CD14-positive monocyte (primary cell): ENCODE data around the gene EZH1. TPM values are rescaled to one million over a fixed set of nuclear protein-coding genes. Genes with fewer than 3 reads are reported as not detected.

ENCODE experiments used
- DNase-seq, 3 donors: peaks; one replicate each; pipeline ENCODE4 v3.0.0-alpha.2; 2011 to 2022
- H2AFZ ChIP-seq: 2 replicates; pipeline ENCODE4 v1.6.0; 2012; ENCODE audit warnings: mild to moderate bottlenecking, low read depth, low read length, inconsistent platforms; ENCODE audit not compliant: insufficient read depth, poor library complexity, severe bottlenecking
- H3K27ac ChIP-seq, 2 donors: 1 replicate in 1 of 2; 2 replicates in 1 of 2; pipeline ENCODE4 v1.5.1; 2012 to 2013; ENCODE audit warnings: low read length in 2 of 2, control low read depth in 1 of 2, inconsistent platforms in 1 of 2, low read depth in 1 of 2, mild to moderate bottlenecking in 1 of 2
- H3K27me3 ChIP-seq, 2 donors: one replicate each; pipeline versions ENCODE4 v1.6.0 to v1.6.1; 2011 to 2013; ENCODE audit warnings: low read length in 2 of 2; ENCODE audit not compliant: control insufficient read depth in 2 of 2, insufficient read depth in 2 of 2
- H3K36me3 ChIP-seq, 2 donors: replicated peaks in 1 of 2; 1 replicate in 1 of 2; 2 replicates in 1 of 2; pipeline versions ENCODE4 v1.5.1 to v1.6.1; 2012 to 2013; ENCODE audit warnings: low read length in 2 of 2, control low read depth in 1 of 2, inconsistent platforms in 1 of 2, mild to moderate bottlenecking in 1 of 2; ENCODE audit not compliant: insufficient read depth in 2 of 2, control insufficient read depth in 1 of 2
- H3K4me1 ChIP-seq, 2 donors: 1 replicate in 1 of 2; 2 replicates in 1 of 2; pipeline versions ENCODE4 v1.5.1 to v1.6.1; 2012 to 2013; ENCODE audit warnings: low read length in 2 of 2, control low read depth in 1 of 2, inconsistent platforms in 1 of 2, mild to moderate bottlenecking in 1 of 2, moderate library complexity in 1 of 2; ENCODE audit not compliant: insufficient read depth in 2 of 2, control insufficient read depth in 1 of 2
- H3K4me2 ChIP-seq: replicated peaks from 2 replicates; pipeline ENCODE3; 2012; ENCODE audit warnings: low read length, moderate library complexity, mild to moderate bottlenecking; ENCODE audit not compliant: poor library complexity, severe bottlenecking; ENCODE audit errors: extremely low read depth
- H3K4me3 ChIP-seq, 3 experiments: fragments of 200-600 bp in 1 of 3; sonication (generic) in 1 of 3; replicated peaks in 1 of 3; 1 replicate in 2 of 3; 2 replicates in 1 of 3; pipeline ENCODE4 v1.5.1; 2011 to 2013; ENCODE audit warnings: low read length in 3 of 3, mild to moderate bottlenecking in 3 of 3, control low read depth in 2 of 3, low read depth in 2 of 3, inconsistent platforms in 1 of 3, moderate library complexity in 1 of 3
- H3K79me2 ChIP-seq: 2 replicates; pipeline ENCODE4 v1.6.0; 2012; ENCODE audit warnings: mild to moderate bottlenecking, control low read depth, inconsistent platforms, low read length, moderate library complexity; ENCODE audit not compliant: insufficient read depth
- H3K9ac ChIP-seq: 2 replicates; pipeline ENCODE4 v1.6.0; 2017; ENCODE audit warnings: low read length, mild to moderate bottlenecking; ENCODE audit not compliant: insufficient read depth, poor library complexity, severe bottlenecking
- H3K9me3 ChIP-seq, 2 donors: replicated peaks in 1 of 2; 1 replicate in 1 of 2; 2 replicates in 1 of 2; pipeline versions ENCODE4 v1.5.1 to v1.6.1; 2012 to 2013; ENCODE audit warnings: low read length in 2 of 2, control low read depth in 1 of 2; ENCODE audit not compliant: control insufficient read depth in 1 of 2, insufficient read depth in 1 of 2
- H4K20me1 ChIP-seq: 2 replicates; pipeline ENCODE4 v1.6.0; 2012; ENCODE audit warnings: mild to moderate bottlenecking, low read length, control low read depth, moderate library complexity; ENCODE audit not compliant: insufficient read depth
- H3K27ac Mint-ChIP-seq, 7 donors: one replicate each; pipeline ENCODE4 v1.8.0; 2020; ENCODE audit warnings: mild to moderate bottlenecking in 7 of 7, mixed read lengths in 7 of 7, moderate library complexity in 6 of 7, inconsistent platforms in 2 of 7
- H3K27me3 Mint-ChIP-seq, 3 donors: one replicate each; pipeline ENCODE4 v1.8.0; 2021 to 2022; ENCODE audit warnings: low read depth in 3 of 3, mild to moderate bottlenecking in 3 of 3, mixed read lengths in 3 of 3, moderate library complexity in 3 of 3, inconsistent platforms in 1 of 3
- H3K36me3 Mint-ChIP-seq, 2 donors: one replicate each; pipeline ENCODE4 v1.8.0; 2020; ENCODE audit warnings: mixed read lengths in 2 of 2, inconsistent platforms in 1 of 2, mild to moderate bottlenecking in 1 of 2
- H3K4me1 Mint-ChIP-seq: one replicate; pipeline ENCODE4 v1.8.0; 2020; ENCODE audit warnings: mild to moderate bottlenecking, mixed read lengths
- H3K4me3 Mint-ChIP-seq, 2 donors: one replicate each; pipeline ENCODE4 v1.8.0; 2020; ENCODE audit warnings: mild to moderate bottlenecking in 2 of 2, mixed read lengths in 2 of 2, moderate library complexity in 1 of 2
- H3K9me3 Mint-ChIP-seq, 7 donors: one replicate each; pipeline ENCODE4 v1.8.0; 2020 to 2022; ENCODE audit warnings: mixed read lengths in 7 of 7, mild to moderate bottlenecking in 6 of 7, moderate library complexity in 6 of 7, inconsistent platforms in 2 of 7
- WGBS: methylation state at CpG from one replicate; pipeline ENCODE4 v1.1.5; 2013; ENCODE audit warnings: missing lambda C conversion rate; ENCODE audit not compliant: insufficient coverage; 5-methylcytosine and 5-hydroxymethylcytosine counted together
- intact Hi-C, 2 donors: fragments of 100-400 bp; cut with micrococcal nuclease; formaldehyde crosslinking; loops; one replicate each; pipeline versions ENCODE4 v1.15.0 to v1.15.1; 2023
- polyA plus RNA-seq, 3 donors: library from polyadenylated mRNA; depleted of rRNA in 1 of 3; unstranded in 2 of 3; stranded (reverse) in 1 of 3; fragments of 300-500 nt in 2 of 3; fragments of >200 nt in 1 of 3; fragmentation: Illumina TruSeq in 2 of 3; gene quantifications; 1 replicate in 2 of 3; 2 replicates in 1 of 3; pipeline ENCODE4 v1.2.3, GENCODE V29; 2012 to 2021
- TF ChIP-seq, protein P1 (sequence below): fragments of 200-600 bp; IDR thresholded peaks from one replicate; pipeline ENCODE4 v1.8.0; 2022; ENCODE audit warnings: antibody characterized with exemption, mild to moderate bottlenecking

Gene EZH1
- polyA plus RNA-seq, 3 donors = 12.3 to 169 (median 17.8) TPM

GRCh38 chr17:42754782-42755181 lies 9.9 kb upstream of the EZH1 start:
- intact Hi-C loops = no loop called here
- H3K27ac Mint-ChIP-seq = no peak overlapping the region
- WGBS = 100% methylated on average over 1 of the region's 3 CpGs

GRCh38 chr17:42751628-42752027 lies 6.8 kb upstream of the EZH1 start:
- 90% methylated on average over 6 of the region's 7 CpGs for WGBS
- Mint-ChIP-seq H3K36me3 (no peaks in the 10 kb centered on the region), H3K4me3 (no peak overlapping the region), H3K27me3 (peaks cover 16 to 37% (median 24%) of the 10 kb centered on the region in 3 donors), H3K9me3 (no peaks in the 10 kb centered on the region), H3K27ac (no peak overlapping the region), H3K4me1 (peaks cover 10% of the 10 kb centered on the region)
- H3K79me2 ChIP-seq = no peaks in the 10 kb centered on the region
- TF ChIP-seq, protein P1, sequence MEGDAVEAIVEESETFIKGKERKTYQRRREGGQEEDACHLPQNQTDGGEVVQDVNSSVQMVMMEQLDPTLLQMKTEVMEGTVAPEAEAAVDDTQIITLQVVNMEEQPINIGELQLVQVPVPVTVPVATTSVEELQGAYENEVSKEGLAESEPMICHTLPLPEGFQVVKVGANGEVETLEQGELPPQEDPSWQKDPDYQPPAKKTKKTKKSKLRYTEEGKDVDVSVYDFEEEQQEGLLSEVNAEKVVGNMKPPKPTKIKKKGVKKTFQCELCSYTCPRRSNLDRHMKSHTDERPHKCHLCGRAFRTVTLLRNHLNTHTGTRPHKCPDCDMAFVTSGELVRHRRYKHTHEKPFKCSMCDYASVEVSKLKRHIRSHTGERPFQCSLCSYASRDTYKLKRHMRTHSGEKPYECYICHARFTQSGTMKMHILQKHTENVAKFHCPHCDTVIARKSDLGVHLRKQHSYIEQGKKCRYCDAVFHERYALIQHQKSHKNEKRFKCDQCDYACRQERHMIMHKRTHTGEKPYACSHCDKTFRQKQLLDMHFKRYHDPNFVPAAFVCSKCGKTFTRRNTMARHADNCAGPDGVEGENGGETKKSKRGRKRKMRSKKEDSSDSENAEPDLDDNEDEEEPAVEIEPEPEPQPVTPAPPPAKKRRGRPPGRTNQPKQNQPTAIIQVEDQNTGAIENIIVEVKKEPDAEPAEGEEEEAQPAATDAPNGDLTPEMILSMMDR = no peak
- H3K4me3 ChIP-seq = no peak overlapping the region
- H3K4me2 ChIP-seq = no peak overlapping the region
- peaks cover 0 to 2% of the 10 kb centered on the region in 2 donors for H3K27me3 ChIP-seq
- no peaks in the 10 kb centered on the region for H3K9me3 ChIP-seq
- no peak overlapping the region for H3K27ac ChIP-seq
- no peak overlapping the region for H2AFZ ChIP-seq
- intact Hi-C loops = no loop called here
- no peaks in the 10 kb centered on the region for H3K36me3 ChIP-seq
- no peaks in the 10 kb centered on the region for H4K20me1 ChIP-seq
- peaks cover 17 to 18% of the 10 kb centered on the region in 2 donors for H3K4me1 ChIP-seq
- no peak overlapping the region for H3K9ac ChIP-seq
- DNase-seq = no peak

More at GRCh38 chr17:42754782-42755181, 9.9 kb upstream of the EZH1 start:
- Histone ChIP-seq H4K20me1 (no peaks in the 10 kb centered on the region), H3K4me2 (no peak overlapping the region), H3K4me3 (no peak overlapping the region), H2AFZ (no peak overlapping the region), H3K27ac (no peak overlapping the region), H3K27me3 (peaks cover 5 to 12% of the 10 kb centered on the region in 2 donors), H3K9me3 (no peaks in the 10 kb centered on the region), H3K9ac (no peak overlapping the region), H3K79me2 (no peaks in the 10 kb centered on the region), H3K4me1 (peaks cover 20 to 22% of the 10 kb centered on the region in 2 donors), H3K36me3 (no peaks in the 10 kb centered on the region)
- no peak overlapping the region for H3K4me3 Mint-ChIP-seq
- peaks cover 0 to 1% (median 0%) of the 10 kb centered on the region in 7 donors for H3K9me3 Mint-ChIP-seq
- H3K27me3 Mint-ChIP-seq = peaks cover 23 to 48% (median 36%) of the 10 kb centered on the region in 3 donors
- H3K4me1 Mint-ChIP-seq = peaks cover 15% of the 10 kb centered on the region
- H3K36me3 Mint-ChIP-seq = no peaks in the 10 kb centered on the region
- no peak for DNase-seq
- TF ChIP-seq, protein P1 = no peak
